ENCODE data around the gene ZNF620.
"Not testable (repeated sequence)": the region's sequence is repeated elsewhere in the genome, so short reads cannot be mapped to it uniquely, and the experiment has no call there.

The ZNF620 gene

DNA sequence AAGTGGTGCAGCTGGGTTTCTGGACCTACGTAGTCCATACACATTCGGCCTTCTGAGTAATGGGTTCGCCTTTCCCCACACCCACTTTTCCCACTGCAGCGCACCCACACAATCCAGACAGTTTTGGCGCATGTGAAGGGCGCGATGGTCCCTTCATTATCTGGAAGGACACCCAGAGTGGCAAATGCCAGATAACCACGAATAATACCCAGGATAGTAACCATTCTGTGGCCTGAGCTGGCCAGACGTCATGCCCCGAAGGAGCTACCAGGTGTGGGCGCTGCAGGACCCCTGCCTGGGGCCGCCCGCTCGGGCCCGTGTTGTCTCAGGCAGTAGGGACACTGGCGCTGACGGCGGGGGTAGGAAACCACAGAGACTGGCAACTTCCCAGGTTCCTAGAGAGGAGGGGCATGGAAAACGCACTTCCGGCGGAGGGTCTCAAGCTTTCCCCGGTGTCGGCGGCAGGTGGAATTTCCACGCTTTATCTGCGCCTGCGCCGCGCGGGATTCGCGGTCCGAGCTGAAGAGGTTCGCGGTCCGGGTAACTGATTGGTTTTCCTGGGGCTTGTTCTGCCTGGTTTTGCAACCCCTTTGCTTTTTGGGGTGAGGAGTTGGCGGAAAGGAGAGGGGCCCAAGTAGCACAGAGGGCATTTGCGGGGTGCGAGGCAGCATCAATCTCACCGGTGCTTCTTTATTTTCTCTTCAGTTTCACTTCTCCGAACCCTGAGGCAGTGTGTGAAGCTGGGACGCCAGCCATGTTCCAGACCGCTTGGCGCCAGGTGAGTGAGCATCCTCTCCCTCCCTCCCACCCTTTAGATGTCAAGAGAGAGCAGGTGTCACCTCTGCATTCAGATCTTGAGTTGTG, at the start of gene ZNF620:
Gene ZNF620, plus strand, starts transcription at position 441 of the 864 bp plus-strand sequence. Its CDS starts 314 bp downstream, at position 755.
- FAIRE-seq = peak; percentile 87

DNA sequence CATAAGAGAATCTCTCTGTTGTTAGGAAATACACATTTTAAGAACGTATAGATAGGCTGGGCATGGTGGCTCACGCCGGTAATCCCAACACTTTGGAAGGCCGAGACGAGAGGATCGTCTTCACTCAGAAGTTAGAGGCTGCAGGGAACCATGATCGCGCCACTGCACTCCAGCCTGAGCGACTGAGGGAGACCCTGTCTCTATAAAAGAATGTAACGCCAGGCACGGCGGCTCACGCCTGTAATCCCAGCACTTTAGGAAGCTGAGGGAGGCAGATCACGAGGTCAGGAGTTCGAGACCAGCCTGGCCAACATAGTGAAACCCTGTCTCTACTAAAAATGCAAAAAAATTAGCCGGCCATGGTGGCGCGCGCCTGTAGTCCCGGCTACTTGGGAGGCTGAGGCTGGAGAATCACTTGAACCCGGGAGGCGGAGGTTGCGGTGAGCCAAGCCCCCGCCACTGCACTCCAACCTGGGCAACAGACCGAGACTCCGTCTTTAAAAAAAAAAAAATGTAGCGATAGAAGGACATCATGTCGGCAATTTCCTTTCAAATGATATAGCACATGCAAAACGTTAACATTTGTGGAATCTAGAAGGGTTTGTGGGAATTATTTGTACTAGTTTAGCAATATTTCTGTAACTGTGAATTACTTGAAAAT, 49.4 kb upstream of the ZNF620 start:
- no peak for FAIRE-seq

DNA sequence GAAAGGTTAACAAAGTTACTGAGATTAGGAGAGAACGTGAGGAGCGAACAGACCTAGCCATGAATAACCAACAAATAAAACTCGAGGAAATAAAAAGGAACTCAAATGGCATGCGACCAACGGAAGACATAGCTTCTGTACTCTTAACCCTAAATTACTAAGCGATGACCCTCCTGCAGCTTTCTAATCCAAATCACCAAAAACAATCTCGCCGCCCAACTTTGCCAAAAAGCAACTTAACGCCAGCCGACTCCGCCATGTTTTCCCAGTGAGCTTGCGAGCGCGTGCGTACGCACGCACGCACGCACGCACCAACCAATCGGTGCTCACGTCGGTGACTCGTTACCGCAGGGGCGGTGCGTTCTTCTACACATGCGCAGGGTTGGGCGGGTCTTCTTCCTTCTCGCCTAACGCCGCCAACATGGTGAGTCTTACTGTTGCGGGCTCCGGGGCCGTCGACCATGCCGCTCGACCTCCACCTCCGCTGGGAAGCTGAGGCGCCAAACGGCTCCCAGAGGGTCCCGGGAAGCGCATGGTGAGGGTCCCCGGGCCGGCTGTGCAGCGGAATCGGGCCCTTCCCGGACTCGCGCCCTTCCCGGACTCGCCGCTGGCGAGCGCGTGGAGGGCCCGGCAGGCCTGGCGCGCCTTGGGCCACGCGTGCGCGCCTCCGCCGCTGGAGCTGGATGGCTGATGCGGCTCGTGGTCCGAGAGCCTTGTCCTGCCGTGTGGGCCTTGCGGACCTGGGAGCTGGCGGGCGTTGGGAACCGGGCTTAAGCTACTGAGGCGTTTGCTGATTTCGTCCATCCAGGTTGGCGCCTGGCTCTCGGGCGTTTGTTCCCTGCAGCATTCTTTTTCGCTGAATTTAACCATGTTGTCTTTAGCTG, 48.7 kb upstream of the ZNF620 start, which contains the start of gene RPL14:
Gene RPL14, plus strand, starts transcription at position 400 of the 884 bp plus-strand sequence. Its CDS starts 133 bp downstream, at position 533.
- peak; percentile 83 for FAIRE-seq

DNA sequence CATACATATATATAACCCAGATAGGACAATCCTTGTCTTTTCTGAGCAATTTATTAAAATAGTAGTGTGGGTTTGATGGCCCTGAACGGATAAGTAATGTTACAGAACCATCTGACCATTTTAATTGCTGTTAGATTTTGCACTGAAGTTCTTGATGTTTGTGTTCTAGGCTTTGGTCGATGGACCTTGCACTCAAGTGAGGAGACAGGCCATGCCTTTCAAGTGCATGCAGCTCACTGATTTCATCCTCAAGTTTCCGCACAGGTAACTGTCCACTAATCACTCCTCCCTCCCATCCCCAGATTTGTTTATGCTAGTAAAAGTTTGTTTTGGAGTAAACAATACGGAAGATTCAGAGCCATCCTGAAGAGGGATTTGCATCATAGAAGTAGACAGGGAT, 47.4 kb upstream of the ZNF620 start:
- FAIRE-seq = no peak

DNA sequence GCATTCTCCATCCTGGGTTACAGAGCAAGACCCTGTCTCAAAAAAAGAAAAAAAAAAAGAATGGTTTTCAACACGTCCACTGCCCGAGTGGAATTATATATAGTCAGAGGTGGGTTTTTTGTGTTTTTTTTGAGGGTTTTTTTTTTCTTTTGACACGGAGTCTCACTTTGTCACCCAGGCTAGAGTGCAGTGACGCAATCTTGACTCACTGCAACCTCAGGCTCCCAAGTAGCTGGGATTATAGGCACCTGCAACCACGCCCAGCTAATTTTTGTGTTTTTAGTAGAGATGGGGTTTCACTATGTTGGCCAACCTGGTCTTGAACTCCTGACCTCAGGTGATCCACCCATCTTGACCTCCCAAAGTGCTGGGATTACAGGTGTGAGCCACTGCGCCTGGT, 45.4 kb upstream of the ZNF620 start:
- FAIRE-seq = not testable (repeated sequence)

DNA sequence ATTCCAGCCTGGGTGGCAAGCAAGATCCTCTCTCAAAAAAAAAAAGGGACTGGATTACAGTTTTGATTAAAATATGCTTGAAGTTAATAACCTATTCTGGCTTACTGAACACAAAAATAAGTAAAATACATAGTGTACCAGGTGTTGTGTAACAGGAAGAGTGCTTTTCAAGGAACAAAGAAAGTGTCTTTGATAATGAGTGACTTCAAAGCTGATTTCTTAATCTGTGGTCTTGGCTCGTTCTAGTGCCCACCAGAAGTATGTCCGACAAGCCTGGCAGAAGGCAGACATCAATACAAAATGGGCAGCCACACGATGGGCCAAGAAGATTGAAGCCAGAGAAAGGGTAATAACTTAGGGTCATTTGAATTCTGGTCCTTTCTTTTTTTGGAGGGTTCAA, 44.7 kb upstream of the ZNF620 start:
- no peak for FAIRE-seq

DNA sequence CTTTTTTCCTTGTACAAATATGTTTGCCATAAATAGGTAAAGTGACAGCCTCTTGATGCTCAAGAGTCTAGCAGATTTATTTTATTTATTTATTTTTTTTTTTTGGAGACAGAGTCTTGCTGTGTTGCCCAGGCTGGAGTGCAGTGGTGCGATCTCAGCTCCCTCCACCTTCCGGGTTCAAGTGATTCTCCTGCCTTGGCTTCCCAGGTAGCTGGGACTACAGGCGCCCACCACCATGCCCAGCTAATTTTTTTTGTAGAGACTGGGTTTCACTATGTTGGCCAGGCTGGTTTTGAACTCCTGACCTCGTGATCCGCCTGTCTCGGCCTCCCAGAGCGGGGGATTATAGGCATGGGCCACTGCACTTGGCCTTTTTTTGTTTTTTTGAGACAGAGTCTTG, 43.0 kb upstream of the ZNF620 start:
- not testable (repeated sequence) for FAIRE-seq

DNA sequence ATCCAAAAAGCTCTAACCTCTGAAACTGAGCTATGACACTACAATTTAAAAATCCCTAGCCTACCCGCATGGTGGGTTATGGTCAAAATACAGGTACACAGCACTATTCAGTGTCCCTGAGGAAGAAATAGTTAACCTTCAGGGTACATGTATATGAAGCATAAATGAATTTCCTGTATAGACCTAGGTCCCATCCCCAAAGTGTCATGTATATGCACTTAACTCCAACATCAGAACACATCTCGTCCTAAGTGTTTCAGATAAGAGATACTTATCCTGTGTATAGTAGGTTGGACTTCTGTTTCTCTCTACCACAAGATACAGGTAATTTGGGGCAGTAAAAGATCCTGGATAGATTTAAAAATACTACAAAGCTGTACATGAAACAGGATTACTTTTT, 42.3 kb upstream of the ZNF620 start:
- no peak for FAIRE-seq

DNA sequence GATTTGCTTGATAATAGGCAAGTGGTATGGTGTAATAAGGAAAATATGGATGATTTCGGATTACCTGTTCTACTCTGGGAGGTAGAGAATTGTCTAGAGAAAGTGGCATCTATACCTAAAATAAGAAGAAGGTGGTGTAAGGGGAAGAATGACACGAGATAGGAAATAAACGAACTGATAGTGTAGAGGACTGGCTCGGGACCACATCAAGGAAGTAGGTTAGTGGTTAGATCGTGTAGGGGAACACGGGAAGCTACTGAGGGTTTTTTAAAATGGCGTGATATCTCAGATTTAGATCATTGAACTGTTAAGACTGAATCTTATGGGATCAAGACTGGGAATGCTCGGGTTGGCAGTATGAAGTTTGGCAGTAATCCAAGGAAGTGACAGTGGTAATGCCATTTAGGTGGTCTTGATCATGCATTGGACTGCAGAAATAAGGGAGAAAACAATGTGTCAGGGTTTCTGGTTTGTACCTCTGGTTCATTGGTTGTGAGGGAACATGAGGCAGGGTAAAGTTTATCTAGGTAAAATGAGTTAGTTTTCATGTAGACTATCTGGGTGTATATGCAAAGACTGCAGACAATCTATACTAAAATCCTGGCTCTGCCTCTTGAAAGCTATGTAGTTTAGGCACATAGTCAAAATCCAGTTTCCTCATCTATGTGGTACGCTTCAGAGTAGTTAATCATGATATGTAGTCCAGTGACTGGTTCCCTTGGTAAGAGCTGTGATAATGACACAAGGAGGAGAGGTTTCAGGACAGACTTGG, 41.3 kb upstream of the ZNF620 start:
- FAIRE-seq = peak; percentile 11

DNA sequence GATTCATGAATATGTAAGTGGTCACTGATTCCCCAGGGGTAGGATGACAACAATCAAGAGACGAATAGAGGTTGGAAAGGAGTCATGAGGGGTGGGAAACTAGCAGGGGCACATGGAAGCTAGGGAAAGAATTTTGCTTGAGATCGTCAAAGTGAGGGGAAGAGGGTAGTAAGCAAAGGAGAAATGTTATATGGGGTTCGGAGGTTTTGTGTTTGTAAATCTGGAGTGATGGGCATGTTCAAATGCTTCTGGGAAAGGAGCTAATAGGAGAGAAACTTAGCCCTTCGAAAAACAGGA, 40.8 kb upstream of the ZNF620 start:
- FAIRE-seq = no peak

DNA sequence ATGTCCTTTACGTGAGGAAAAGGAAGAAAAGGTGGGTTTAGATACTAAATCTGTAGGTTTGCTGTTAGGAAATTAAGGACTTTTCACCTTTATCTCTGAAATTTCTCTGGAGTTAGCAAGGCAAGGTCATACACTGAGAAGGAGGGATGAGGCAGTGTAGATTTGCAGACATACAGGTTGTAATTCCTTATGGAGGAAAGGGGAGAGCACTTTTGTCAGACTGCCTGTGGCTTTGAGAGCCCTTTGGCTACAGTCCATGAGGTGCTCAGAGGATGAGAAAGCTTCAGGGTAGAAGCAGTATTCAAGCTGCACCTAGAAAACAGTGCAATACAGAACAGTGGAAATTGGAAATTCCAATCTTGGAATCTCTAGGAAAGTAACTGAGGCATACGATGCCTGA, 40.4 kb upstream of the ZNF620 start:
- FAIRE-seq = peak; percentile 47

DNA sequence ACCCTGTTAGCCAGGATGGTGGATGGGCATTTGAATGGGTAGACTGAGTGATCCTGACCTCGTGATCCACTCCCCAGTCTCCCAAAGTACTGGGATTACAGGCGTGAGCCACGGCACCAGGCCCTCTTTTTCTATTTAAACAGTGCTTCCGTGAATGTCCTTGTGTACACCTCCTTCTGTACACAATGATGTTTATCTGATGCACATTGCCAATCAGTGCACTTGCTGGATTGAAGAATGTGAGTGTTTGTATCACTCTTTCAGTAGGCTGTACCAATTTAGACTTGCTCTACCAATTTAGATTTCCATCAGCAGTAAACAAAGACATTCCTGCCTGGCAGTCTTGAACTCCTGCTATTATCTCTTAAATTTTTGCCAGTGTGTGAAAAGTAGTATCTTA, 37.8 kb upstream of the ZNF620 start:
- no peak for FAIRE-seq

DNA sequence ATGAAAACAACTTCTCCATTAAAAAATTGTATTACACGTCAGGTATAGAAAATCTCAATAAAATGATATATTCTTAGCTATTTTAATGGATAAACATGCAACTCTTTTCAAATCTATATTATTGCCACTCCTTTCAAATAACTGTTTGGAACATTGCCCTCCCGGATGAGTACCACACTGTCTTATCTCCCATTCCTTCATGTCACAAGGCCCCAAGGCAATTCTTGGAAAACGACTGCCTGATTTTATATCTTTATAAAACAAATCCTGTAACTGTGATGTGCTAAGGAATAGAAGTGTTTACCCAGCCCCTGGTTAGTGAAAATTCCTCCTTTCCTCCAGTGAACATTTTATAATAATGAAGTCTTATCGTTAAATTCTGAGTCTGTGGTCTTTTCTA, 35.1 kb upstream of the ZNF620 start:
- FAIRE-seq = no peak

DNA sequence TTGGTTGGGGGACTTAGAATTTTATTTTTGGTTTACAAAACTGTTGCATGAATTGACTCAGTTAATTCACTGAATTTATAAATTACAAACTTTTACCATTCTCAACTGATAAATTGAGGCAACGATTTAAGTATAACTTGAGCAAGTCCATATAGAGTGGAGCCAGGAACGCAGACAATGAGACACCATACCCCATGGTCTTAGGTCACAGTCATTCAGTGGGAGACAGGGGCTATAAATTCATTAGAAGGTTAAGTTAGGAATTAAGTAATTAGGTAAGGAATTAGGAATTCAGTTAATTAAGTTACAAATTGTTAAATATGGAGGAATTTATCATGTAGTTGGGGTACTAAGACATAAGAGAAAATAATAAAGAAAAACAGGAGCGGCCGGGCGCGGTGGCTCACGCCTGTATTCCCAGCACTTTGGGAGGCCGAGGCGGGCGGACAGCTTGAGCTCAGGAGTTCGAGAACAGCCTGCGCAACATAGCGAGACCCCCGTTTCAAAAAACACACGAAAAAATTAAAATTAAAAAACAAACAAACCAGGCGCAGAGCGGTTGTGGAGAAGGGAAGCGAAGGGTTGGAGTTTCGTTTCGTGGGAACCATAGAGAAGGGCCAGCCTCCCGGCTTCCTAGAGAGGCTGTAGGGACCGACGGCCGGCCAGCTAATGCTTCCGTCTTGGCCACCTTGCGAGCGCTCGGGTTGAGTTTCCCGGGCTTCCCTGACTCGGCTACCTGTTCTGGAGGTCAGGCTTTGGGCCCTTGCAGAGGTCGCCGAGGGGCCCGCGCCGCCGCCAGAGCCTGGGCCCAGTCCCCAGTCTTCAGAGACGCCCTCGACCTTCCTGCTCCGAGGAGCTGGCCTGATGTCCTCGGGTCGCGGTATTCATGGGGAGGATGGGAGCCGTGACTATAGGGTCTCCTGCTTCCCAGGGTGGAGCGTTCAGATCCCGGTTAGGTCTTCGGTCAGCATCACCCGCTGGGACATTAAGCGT, 29.1 kb upstream of the ZNF620 start, which contains the start of gene ZNF619:
Gene ZNF619, plus strand, starts transcription at position 645 of the 993 bp plus-strand sequence. CDS start 858 bp downstream, outside the sequence.
- peak; percentile 48 for FAIRE-seq

DNA sequence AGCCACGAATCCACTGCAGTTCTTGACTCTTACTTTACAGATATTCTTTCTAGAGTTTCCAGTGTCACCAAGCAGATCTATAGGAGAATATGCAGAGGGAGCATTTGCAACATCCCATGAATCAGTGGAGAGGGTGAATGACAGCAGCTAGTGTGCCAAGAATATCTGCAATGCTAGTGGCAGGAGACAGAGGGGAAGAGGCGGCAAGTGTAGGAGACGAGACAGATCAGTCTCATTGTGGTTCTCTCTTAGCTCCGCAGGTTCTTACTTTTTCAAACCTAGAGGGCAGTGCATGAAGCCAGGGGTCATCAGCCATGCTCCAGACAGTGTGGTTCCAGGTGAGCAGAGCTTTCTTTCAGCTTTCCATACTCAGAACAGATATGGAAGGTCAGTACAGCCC, 28.2 kb upstream of the ZNF620 start:
- FAIRE-seq = no peak

DNA sequence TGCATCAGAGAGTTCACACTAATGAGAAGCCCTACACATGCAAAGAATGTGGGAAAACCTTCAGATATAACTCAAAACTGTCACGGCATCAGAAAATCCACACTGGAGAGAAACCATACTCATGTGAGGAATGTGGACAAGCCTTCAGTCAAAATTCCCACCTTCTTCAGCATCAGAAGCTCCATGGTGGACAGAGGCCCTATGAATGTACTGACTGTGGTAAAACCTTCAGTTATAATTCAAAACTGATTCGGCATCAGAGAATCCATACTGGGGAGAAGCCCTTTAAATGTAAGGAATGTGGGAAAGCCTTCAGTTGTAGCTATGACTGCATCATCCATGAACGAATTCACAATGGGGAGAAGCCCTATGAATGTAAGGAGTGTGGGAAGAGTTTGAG, 18.7 kb upstream of the ZNF620 start:
- FAIRE-seq = no peak

DNA sequence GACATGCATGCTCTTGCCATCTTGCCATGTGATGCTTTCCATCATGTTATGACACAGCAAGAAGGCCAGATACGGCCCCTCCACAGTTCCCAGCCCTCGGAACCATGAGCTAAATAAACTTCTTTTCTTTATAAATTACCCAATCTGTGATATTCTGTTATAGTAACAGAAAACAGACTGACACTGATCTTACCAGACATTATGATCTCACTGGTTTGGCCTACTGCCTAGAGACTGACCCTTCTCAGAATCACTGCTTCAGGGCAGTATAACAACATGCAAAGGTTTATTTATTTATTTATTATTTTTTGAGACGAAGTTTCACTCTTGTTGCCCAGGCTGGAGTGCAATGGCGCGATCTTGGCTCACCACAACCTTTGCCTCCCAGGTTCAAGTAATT, 14.9 kb upstream of the ZNF620 start:
- no peak for FAIRE-seq

DNA sequence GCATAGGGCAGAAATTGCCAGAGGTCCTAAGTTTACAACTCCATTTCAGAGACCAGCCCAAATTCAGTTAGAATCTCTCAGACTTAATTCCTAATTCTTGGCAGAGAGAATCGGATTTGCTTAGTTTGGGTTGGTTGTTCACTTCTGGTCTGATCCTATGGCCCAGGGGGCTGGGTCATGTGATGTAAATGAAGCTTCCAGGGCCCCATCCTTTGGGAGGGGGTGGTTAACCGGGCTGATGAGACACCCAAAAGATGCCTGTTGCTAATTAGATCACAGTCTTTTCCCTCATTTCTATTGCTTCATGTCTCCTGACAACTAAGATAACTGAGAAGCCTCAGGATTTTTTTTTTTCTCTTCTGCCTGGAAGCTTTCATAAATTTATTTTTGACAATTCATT, 11.1 kb upstream of the ZNF620 start:
- no peak for FAIRE-seq

DNA sequence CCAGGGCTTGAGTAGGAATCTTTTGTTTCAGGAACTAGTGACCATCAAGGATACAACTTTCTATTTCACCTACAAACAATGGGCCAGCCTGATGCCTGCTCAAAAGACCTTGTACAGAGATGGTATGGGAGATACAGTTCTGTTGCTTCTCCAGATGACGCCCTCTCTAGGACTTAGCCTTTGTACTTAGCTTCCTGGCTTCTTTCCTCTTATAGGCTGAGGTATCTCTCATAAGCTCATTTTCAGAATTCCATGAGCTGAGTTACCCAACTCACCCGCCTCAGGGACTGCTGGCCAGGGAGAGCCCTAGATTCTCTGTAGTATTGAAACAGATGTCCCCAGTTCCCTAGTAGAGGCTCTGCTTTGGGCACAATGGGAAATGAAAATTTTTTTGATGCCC, 8.6 kb upstream of the ZNF620 start:
- FAIRE-seq = no peak

DNA sequence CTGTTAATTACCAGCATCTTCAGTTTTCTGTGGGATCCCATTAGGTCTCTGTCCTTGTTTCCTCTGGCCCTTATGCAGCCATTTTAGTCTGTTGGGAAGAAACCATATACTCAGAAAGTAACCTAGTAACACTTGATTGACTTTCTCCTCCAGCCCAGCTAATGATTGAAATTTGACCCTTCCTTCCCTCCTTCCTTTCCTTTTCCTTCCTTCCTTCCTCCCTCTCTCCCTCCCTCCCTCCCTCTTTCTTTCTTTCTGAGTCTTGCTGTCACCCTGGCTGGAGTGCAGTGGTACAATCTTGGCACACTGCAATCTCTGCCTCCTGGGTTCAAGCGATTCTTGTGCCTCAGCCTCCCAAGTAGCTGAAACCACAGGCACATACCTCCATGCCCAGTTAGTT, 5.9 kb upstream of the ZNF620 start:
- FAIRE-seq = no peak

DNA sequence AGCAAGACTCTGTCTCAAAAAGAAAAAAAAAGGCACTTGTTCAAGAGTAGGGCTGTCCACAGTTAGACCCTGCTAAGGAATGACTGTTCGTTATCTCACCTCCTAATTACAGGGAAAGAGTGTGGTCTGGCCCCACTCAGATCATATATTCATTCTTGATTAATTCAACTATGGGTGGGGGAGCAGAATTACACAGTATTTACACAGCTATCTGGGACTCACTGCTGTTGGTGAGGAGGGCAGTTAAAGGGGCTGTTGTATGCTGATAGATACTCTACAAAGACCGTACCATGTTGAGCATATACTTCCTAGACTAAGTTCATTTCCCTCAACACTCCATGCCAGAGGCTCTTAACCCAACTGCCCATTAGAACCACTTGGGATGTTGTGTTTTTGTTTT, 3.8 kb upstream of the ZNF620 start:
- no peak for FAIRE-seq
